Tongue (tissue), 2 donors: ENCODE results near the gene LRRN3. TPM values are rescaled to one million over a fixed set of nuclear protein-coding genes. Genes with fewer than 3 reads are reported as not detected.
A peak's percentile ranks its signal among the peaks of the same experiment; 100 is the strongest.

Experiments
- DNase-seq: peaks from one replicate; pipeline ENCODE4 v3.0.0-alpha.2; 2015
- total RNA-seq: library from RNA; depleted of rRNA; stranded (reverse); fragments of >200 nt; gene quantifications from one replicate; pipeline ENCODE4 v1.2.3, GENCODE V29; 2014

The LRRN3 gene
- total RNA-seq, 1 donor from 2014 or later: 2.5 TPM

DNA sequence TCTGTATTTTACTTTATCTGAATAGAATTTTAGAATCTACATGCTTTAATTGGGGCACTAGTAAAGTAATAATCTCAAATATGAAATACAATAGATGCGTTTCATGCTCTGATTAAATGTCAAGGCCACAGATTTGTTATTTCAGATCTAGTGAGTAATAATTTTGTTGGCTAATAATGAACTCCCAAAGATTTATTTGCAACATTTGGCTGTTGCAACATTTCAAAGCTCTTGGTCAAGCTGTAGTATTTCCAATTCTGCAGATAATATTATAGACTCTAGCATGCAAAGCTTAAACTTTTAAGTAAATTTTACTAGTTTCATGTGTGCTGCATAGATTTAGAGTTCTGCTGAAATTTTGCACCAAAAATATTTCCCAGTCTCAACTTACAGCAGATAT, 16.7 kb downstream of the LRRN3 start:
- no peak for DNase-seq

DNA sequence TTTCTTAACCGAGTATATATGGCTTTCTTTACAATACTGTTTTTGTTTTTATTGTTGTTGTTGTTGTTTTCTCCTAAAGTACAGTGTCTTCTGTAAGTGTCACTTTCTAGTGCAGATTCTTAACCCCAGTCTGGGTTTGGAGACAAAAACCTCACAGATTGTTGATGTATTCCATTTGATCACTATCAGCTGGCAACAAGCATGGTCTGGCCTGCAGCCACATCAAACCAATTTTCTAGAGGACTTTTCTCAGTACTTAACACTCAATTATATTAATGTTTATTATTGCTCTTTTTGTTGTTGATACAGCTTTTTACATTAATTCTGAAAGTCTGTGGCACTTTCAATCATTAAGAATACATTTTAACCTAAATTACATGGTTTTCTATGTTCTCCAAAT, 17.1 kb downstream of the LRRN3 start:
- DNase-seq: no peak

DNA sequence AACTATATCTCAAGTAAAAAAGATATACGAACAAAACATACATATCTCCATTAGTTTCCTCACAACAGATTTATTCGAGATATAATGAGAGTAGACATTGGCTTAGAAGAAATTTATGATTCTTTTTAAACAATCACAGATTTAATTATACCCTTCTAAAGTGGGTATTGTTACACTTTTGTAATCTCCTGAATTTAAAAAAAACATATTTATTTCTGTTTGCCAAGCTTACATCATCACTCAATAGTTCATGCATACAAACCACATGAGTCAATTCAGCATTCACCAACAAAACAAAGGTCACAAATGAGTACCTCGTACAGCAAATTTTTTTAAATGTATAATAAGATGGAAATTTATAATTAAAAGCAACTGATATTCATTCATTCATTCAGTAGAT, 17.6 kb downstream of the LRRN3 start:
- DNase-seq: no peak

DNA sequence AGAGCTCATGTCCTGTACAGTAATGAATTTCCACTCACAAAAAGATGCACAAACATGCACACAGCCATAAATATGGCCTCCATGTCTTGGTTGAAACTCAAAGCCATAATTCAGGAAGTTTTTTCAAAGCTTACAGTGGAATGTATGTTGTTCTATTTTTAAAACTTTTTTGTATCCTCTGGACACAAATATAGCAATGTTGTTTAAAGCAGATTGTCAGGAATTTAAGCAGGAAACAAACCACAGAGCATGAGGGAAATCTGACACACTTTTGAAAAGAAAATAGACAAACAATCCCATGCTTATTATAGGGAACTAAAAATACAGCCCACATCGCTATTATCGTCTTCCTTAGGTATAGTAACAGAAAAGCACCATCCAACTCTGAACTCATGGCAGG, 21.5 kb downstream of the LRRN3 start:
- no peak for DNase-seq

DNA sequence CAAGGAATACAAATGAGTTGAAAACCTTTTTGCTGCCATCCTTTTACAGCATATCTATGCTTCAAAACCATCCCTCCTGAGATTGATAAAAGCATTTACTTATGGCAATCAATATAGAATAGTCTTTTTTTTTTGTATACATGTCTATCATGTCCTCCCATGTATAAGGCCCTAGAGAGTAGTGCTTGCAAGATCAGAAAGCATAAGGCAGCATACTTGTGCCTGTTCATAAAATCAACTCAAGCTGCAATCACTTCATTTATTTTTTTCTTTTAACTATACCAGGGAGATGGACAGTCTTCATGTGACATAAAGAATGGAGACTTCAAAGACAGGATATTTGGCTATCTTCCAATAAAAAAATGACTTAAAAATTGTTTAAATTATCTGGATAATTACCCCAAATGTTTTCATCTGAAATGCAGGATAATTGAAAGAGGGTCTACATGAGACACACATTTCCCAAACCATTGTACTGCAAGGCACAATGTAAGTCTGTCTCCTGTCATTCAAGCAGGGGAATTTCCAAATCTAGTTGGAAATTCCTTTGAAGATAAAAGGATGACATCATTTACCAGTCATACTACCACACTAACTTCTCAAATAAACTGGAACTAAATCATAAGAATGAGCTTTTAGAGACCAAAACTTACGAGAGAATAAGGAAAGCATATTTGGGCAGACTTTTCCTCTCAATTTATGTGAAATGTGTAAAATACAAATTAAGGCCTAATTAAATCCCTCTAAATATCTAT, 22.5 kb downstream of the LRRN3 start:
- DNase-seq: no peak

DNA sequence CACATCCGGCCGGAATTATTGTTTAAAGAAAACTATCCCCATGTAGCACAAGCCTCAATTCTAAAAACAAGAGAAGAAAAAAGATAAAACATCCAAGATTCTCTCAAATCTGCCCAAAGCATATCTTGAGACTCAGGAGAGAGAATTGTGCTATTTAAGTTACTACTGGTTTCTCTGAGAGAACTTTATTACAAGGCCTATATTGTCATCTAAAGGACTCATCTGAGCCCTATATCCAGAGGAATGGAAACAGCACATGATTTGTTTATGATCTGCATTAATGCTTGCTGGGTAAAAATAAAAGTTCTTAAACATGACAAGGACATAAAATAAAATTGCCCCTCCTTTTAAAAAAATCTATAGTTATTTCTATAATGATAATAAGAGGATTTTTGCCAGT, 25.0 kb downstream of the LRRN3 start:
- DNase-seq: no peak

DNA sequence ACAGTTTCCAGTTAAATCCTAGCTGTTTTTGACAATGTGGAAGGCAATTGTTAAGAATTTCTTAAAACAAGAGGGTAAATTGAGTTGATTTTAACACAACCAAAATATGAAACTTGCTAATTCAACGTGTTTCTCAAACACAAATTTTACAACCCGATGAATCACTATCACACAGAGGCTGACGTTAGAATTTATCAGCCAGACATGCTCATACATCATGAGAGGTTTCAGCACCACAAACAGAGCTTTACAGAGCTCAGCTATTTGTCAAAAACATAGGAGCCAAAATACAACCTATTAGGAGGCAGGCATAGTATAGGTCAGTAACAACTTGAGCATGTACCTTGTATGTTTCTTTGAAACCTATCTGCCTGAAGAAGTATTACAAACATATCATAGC, 36.1 kb downstream of the LRRN3 start:
- peak; percentile 5 for DNase-seq

DNA sequence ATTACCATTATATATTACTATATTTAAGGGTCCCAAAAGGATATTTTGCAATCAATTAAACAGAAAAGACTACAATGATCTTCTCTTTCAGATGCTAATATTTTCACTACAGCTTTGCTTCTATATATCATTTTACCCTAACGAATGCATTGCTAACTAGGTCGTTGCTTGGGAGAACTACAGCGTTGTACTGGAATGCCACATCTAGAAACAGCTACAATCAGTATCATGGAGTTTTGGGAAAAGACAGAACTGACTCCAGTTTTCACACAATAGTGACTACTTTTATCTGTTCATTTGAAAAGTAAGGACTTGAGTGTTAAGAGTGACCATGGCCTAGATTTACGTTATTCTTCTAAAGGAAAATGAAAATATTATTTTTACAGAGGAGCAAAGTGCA, 38.5 kb downstream of the LRRN3 start:
- DNase-seq: no peak

DNA sequence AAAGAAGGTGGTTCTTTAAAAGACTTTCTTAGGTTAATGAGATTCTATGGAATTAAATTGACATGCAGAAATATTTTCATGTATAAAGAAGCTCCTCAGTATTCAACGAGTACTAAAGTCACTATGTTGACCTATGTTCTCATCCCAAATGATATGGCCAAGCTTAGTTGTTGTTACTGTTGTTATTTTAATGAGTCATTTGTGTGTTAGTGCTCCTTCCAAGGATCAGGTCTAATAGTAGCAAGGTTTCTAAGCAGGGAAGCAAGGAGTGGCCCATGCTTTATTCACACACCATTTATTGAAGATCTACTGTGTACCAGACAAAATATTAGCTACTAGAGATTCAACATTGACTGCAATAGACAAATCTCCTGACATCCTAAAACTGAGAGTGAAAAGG, 41.9 kb downstream of the LRRN3 start:
- no peak for DNase-seq

DNA sequence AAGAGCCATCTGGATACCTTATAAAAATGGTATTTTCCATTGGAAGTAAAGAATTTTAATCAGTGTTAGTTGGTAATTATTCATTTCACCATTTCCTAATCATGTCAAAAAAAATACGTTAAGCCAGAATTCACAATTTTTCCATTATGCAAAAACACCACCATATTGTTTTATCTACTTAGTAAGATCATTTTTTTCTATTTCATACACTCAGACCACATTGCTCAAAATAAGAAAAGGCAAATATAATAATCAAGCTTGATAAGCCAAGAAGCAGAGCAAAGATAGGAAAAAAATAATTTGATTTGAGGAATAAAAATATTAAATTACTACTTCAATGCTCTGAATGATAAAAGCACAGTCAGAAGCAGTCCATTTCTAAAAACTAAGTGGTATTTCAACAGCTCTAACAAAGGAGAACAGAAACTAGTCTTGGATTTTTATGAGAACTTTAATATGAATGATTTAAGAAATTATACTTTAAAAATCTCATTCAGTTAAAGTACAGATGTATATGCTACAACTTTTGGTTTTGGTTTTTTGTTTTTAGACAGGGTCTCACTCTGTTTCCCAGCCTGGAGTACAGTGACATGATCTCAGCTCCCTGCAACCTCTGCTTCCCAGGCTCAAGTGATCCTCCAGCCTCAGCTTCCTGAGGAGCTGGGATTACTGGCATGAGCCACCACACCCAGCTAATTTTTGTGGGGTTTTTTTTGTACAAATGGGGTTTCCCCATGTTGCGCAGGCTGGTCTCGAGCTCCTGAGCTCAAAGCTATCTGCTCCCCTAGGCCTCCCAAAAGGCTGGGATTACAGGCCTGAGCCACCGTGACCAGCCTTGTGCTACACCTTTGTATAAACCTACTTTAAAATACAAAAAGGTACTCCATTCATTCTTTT, 46.6 kb downstream of the LRRN3 start:
- no peak for DNase-seq

DNA sequence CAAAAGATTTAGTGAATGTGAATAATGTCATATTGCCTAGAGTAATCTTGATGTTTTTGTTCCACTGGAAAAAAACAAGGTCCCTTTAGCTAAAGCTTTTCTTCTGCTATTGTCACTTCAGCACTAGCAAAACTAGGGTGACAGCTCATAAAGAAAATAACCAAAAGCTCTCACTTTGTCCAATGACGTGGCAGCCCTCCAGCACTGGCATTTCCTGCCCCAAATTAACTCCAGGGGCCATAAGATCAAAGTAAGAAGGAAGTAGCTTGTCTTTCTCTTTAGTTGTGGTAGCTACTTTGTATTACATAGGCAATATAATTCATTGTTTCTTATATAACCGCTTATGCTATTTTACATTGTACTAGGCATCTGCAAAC, 47.3 kb downstream of the LRRN3 start:
- DNase-seq: no peak

DNA sequence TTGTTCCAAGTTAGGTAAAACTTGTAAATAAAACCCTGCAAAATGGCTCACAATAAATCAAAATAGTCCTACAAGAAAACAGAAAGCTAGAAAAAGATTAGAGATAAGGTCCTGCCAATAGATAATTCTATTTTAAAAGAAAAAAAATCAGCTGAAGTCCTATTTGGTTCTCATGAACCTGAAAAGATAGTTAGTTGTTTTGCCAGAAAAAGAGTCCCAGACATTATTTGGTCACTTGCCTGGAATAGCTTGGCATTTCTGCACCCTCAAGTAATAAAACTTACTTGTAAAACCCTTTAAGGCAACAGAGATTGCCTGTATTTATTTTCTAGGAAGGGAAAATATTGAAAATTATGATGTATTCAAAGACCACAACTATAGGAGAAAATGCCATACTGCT, 47.7 kb downstream of the LRRN3 start:
- no peak for DNase-seq

DNA sequence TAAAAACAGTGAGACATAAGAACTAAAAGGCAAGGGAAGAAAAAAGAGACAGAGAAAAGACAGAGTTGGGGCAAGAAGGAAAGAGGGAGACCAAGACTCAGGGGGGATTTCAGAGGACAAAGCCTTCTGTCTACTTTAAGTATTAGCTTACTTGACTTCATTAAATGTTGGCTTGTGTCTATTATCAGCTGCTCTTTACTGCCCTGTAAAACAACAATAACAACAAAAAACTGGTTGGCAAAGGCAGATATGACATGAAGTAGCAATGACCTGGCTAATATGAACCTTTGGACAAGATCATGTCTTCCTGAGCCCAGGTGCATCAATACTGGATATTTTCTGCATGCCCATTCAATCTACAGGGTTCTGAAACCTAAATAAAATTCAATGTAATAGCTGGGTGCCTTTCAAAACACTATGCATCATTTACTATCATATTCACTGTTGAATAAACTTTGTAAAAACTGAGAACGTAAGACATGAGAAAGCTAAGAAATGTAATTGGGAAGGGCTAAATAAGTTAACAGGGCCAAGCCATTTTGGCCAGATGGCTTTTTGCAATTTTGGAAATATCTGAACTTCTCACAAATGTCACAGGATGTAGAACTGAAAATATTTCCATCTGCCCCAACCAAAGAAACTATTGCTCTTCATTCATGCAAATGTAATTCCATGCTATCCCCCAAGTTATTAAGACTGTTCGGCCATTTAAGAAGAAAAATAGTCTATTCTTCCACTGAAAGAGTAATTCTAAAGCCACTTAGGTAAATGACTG, 49.4 kb downstream of the LRRN3 start:
- DNase-seq: no peak

DNA sequence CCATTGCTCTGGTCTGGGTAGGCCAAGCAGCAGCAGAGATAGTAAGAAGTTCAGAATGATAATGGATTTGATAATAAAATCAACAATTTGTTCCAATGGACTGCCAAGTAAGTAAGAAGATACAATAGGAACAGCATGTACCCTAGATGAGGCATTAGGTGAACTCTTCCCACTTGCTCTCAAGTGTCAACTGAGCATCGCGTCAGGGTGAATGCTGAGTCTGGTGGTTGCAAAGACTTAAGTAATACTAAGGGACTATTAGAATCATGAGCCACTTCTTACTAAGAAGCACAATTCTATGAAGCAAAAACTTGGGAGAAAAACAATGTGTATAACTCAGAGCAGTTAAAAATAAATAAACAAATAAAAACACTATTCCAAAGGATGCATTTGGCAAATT, 54.5 kb downstream of the LRRN3 start:
- no peak for DNase-seq

DNA sequence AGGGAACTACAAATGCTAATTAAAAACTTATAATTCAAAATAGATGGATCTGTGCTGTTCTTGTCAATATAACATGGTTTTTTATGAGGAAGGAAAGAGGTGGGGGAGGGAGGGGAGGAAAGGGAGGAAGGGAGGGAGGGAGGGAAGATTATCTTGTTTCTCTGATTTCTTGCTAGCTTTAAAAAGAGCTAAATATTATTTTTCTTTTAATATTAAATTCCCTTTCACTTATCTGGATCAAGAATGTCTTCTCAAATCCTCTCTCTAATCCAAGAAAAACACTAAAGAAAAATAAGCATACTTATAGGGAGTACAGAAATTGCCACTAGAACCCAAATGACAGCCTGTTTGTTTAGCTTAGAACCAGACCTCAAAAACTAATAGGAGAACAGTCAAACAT, 55.2 kb downstream of the LRRN3 start:
- DNase-seq: no peak

DNA sequence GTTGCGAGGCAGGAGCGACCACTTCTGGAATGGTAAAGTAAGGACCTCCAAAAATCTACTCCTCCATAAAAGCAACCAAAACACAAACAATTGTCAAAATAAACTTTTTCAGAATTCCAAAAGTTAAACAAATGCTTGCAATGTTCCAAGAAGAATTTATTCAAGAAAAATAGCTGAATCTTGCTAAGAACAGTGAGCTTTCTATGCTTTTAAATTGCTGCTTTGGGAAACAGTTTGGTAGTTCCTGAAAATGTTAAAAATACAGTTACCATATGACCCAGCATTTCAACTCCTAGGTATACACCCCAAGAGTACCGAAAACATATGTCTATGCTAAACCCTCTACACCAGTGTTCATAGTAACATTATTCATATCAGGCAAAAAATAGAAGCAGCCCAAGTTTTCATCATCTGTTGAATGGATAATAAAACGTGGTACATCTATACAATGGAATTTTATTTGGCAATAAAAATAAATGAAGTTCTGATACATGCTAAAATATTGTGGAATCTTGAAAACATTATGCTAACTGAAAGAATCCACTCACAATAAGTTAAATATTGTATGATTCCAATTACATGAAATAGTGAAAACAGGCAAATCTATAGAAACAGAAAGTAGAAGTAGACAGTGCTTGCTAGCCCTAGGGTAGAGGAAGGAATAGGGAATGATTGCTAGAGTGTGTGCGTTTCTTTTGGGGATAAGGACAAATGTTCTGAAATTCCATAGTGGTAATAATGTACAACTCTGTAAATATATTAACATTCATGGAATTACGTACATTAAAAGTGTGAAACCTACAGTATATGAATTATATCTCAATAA, 57.0 kb downstream of the LRRN3 start:
- DNase-seq: no peak

DNA sequence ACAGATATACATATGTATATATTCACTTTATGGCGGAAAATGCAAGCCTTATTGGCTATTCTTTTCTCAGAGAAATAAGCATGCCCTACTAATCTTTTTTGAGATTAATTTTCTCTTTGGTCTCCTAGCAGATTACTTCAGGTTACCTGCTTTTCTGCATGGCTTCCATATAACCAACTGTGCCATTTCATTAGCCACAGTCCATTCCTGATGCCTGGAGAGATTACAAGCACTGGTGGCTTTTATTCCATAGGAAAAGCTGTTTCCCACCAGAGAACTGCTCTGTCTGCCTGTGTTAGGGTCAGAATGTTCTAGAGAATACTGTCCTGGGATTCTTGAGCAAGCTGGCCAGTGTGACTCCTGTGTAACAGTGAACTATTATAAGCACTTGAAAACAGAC, 59.8 kb downstream of the LRRN3 start:
- DNase-seq: no peak

DNA sequence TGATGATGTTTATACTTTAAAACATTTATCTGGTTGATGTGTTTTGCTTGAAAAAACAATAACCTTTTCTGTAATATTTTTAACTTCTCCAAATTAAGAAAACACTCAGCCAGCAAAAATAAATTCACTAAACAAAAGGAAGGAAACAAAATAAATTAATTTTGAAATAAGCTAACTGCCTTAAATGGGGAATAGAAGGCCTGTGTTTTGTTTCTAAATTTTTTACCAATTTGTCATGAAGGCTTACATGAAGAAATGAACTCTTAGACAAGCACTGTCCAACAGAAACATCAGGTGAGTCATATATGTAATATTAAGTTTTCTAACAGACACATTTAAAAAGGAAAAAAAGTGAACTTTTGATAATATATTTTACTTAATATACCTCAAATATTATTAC, 68.5 kb downstream of the LRRN3 start:
- no peak for DNase-seq

DNA sequence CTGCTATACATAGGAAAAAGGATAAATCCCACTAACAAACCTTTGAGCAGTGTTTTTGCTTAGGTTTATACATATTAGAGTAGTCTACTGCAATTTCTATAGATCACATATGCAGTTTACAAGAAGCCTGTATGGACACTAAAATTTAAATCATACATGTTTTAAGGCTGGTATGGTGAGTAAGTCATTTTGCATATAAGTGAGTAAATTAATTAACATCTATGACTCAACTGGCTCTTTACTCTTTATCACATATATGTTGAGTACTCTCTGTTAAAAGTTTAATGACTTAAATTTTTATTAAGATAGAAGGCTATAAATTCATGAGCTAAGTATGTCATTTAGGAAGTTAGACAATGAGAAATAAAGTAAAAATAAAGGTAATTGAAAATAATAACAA, 69.4 kb downstream of the LRRN3 start:
- DNase-seq: no peak

DNA sequence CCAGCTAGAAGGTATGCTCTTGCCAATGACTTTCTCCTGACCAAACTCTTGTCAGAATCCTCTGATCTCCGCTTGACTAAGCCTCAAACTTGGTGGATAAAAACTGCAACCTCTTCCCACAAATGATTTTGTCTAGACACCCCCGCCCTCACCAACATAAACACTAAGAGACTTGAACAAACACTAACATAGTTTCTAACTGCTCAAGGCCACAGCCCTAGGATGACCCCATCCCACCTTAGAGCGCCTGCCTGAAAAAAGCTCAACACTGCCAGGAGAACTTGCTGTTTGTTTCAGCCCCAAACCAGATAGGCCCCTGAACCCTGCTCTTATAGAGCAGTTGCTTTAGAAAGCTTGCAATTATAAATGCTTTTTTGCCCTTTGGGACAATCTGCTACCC, 71.8 kb downstream of the LRRN3 start:
- DNase-seq: no peak

DNA sequence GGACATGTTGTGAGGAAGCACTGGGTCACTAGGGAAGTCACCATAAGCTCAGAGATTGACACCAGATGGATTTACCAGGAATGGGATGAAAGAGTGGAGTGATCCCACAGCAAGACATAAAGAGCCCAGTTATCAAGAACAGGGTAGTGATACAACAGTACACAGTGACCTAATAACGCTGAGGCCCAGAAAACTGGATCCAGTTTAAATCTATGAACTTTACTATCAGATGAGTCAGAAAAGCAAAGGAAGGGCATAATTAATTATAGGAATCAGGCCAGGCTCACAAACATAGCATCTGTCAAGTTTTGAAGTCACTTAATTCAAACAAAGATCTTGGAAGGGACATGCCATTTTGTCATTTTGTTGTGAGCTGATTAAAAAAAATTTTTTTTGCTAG, 73.5 kb downstream of the LRRN3 start:
- no peak for DNase-seq

DNA sequence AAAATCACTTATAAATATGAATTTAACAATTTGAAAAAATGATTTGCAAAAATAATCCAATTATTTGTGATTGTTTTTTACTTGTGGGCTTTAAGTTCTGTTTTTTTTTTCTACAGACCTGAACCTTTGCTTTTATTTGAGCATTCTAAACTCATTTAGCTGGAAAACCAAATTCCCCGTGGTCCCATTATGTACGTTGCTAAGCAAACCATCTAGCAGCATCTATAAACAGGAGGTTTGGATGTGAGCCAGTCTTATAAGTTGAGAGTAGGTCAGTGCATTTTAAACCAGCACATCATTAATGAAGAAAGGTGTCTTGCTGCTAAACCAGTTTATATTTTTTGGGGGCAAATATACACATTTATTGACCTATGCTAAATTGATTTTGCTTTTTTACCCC, 77.3 kb downstream of the LRRN3 start:
- peak; percentile 90 for DNase-seq
